Heart left ventricle (tissue), 13 donors: ENCODE measurements around the gene THSD4.

Source experiments
- POLR2A ChIP-seq, 2 donors: fragments of 450-650 bp; IDR thresholded peaks; one replicate each; pipeline ENCODE4 v1.6.1; 2017; ENCODE audit warnings: antibody characterized with exemption in 2 of 2, mild to moderate bottlenecking in 2 of 2, moderate library complexity in 2 of 2
- TF ChIP-seq, protein P1 (sequence below), 12 donors: fragments of 200-600 bp; sonication (generic) in 4 of 12; IDR thresholded peaks; one replicate each; pipeline versions ENCODE4 v1.5.0 to v1.8.0; 2018 to 2022; ENCODE audit warnings: antibody characterized with exemption in 12 of 12, mild to moderate bottlenecking in 5 of 12
- donor health status: ischemic (EF 13 %, LVEDD 7.1; RV severe dilation, severe dysfunction).
- donor health status: DM: no; HTN: yes; CAD: no.
- donor health status: DM: no; HTN: no; CAD: no.
- donor health status: ischemic (EF 25% LVEDD 6.9; RV normal size, moderate dysfunction).
- donor health status: ischemic (EF 25% LVEDD 5.7; RV mildly dilated, moderate dysfunction).
- donor health status: ischemic (EF 35%, LVEDD 5.7; RV mildly dilated, moderate dysfunction).
- donor health status: nonischemic (EF 11% LVEDD 7.7; RV severe dilation, severe dysfunction).
- donor health status: DM: yes; HTN: yes; CAD: no.
- donor health status: PGD.
- donor health status: ischemic (EF 29% LVEDD 5.4; RV normal size, mild dysfunction).
- donor health status: nonischemic (EF 23%, LVEDD 6.1; RV moderate dilation, normal function).

DNA sequence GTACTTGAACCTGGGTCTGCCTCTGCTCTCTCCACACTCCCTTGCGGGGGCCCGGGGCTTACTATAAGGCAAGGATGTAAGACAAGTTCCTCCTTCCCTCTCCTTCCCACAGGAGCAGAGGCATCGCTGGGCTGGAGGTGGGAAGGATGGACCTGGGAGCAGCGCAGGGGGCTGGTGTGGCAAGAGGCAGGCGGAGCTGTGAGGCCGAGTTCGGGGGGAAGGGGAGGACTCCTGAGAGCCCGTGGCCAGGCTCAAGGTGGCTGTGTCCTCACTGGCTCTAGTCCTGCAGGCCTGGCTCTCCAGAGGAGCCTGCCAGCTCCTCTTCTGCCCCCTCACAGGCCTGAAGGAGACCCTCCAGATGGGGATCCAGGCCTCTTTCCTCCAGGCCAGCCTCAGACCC lies 694.1 kb downstream of the THSD4 start:
- TF ChIP-seq, protein P1, sequence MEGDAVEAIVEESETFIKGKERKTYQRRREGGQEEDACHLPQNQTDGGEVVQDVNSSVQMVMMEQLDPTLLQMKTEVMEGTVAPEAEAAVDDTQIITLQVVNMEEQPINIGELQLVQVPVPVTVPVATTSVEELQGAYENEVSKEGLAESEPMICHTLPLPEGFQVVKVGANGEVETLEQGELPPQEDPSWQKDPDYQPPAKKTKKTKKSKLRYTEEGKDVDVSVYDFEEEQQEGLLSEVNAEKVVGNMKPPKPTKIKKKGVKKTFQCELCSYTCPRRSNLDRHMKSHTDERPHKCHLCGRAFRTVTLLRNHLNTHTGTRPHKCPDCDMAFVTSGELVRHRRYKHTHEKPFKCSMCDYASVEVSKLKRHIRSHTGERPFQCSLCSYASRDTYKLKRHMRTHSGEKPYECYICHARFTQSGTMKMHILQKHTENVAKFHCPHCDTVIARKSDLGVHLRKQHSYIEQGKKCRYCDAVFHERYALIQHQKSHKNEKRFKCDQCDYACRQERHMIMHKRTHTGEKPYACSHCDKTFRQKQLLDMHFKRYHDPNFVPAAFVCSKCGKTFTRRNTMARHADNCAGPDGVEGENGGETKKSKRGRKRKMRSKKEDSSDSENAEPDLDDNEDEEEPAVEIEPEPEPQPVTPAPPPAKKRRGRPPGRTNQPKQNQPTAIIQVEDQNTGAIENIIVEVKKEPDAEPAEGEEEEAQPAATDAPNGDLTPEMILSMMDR (IDR thresholded peaks at IDR 0.05): no peak
- TF ChIP-seq POLR2A (IDR thresholded peaks at IDR 0.05): no peak
